CD4-positive, alpha-beta T cell treated with Interleukin-15 for 4 hours (primary cell): ENCODE results near the gene TTC9.

Experiments used
- DNase-seq: peaks from one replicate; pipeline ENCODE4 v3.0.0-alpha.2; 2020; ENCODE audit warnings: low spot score

TTC9 gene

GRCh38 chr14:70641548-70642302 lies at the start of gene TTC9:
TTC9 (plus strand) TSS chr14:70641916; CDS start chr14:70642130, 214 bp downstream.
- no peak for DNase-seq

GRCh38 chr14:70594461-70594860 lies 47.3 kb upstream of the TTC9 start:
- DNase-seq = no peak

GRCh38 chr14:70595443-70596185 lies 46.1 kb upstream of the TTC9 start:
- no peak for DNase-seq

GRCh38 chr14:70597731-70598130 lies 44.0 kb upstream of the TTC9 start:
- no peak for DNase-seq

GRCh38 chr14:70599345-70599744 lies 42.4 kb upstream of the TTC9 start:
- no peak for DNase-seq

- DNase-seq = peak; percentile 90
Measured at GRCh38 chr14:70600382-70601157, 41.1 kb upstream of the TTC9 start, which contains the start of gene MED6. MED6 (minus strand) TSS chr14:70600655; CDS start chr14:70600637, 18 bp downstream.

- no peak for DNase-seq
Measured at GRCh38 chr14:70601162-70601561, 40.6 kb upstream of the TTC9 start.

GRCh38 chr14:70602254-70602653 lies 39.5 kb upstream of the TTC9 start:
- no peak for DNase-seq

GRCh38 chr14:70611216-70611615 lies 30.5 kb upstream of the TTC9 start:
- DNase-seq = no peak

GRCh38 chr14:70616646-70617045 lies 25.1 kb upstream of the TTC9 start:
- DNase-seq = no peak

- DNase-seq = no peak
Measured at GRCh38 chr14:70618314-70618713, 23.4 kb upstream of the TTC9 start.

- no peak for DNase-seq
Measured at GRCh38 chr14:70619708-70620107, 22.0 kb upstream of the TTC9 start.

- peak; percentile 62 for DNase-seq
Measured at GRCh38 chr14:70622111-70622712, 19.5 kb upstream of the TTC9 start.

GRCh38 chr14:70624972-70625371 lies 16.7 kb upstream of the TTC9 start:
- no peak for DNase-seq

- no peak for DNase-seq
Measured at GRCh38 chr14:70631948-70632347, 9.8 kb upstream of the TTC9 start.

GRCh38 chr14:70635971-70636595 lies 5.6 kb upstream of the TTC9 start:
- DNase-seq = no peak

GRCh38 chr14:70638416-70638815 lies 3.3 kb upstream of the TTC9 start:
- DNase-seq = no peak

- peak; percentile 58 for DNase-seq
Measured at GRCh38 chr14:70640938-70641547, 673 bp upstream of the TTC9 start.

- DNase-seq = no peak
Measured at GRCh38 chr14:70642303-70643235, 853 bp downstream of the TTC9 start.

- DNase-seq = no peak
Measured at GRCh38 chr14:70643967-70644366, 2.3 kb downstream of the TTC9 start.
